Measurements from ENCODE around the gene GNG12.
"Not testable (repeated sequence)": the region's sequence is repeated elsewhere in the genome, so short reads cannot be mapped to it uniquely, and the experiment has no call there.

Gene GNG12

GRCh38 chr1:67735206-67735605, 98.1 kb downstream of the GNG12 start:
- TF ChIP-seq CTCF (IDR thresholded peaks at IDR 0.05; ENCODE audit: low read depth, low read length): no peak
- DNase-seq (ENCODE audit: extremely low read depth, low read depth): no peak

GRCh38 chr1:67734323-67734690, 99.0 kb downstream of the GNG12 start:
- DNase-seq (ENCODE audit: extremely low read depth, low read depth): no peak
- no peak for TF ChIP-seq CTCF (IDR thresholded peaks at IDR 0.05; ENCODE audit: low read depth, low read length)

- no peak for TF ChIP-seq CTCF (IDR thresholded peaks at IDR 0.05; ENCODE audit: low read depth, low read length)
- no peak for DNase-seq (ENCODE audit: extremely low read depth, low read depth)
These were observed 99.5 kb downstream of the GNG12 start for GRCh38 chr1:67733681-67734322.

GRCh38 chr1:67732750-67733151, 100.5 kb downstream of the GNG12 start:
- no peak for DNase-seq (ENCODE audit: extremely low read depth, low read depth)
- TF ChIP-seq CTCF (IDR thresholded peaks at IDR 0.05; ENCODE audit: low read depth, low read length): no peak

GRCh38 chr1:67731322-67731721, 101.9 kb downstream of the GNG12 start:
- DNase-seq (ENCODE audit: extremely low read depth, low read depth): no peak
- no peak for TF ChIP-seq CTCF (IDR thresholded peaks at IDR 0.05; ENCODE audit: low read depth, low read length)

- DNase-seq (ENCODE audit: extremely low read depth, low read depth): not testable (repeated sequence)
These were observed 103.0 kb downstream of the GNG12 start for GRCh38 chr1:67730312-67730711.

- DNase-seq (ENCODE audit: extremely low read depth, low read depth): no peak
- no peak for TF ChIP-seq CTCF (IDR thresholded peaks at IDR 0.05; ENCODE audit: low read depth, low read length)
These were observed 103.4 kb downstream of the GNG12 start for GRCh38 chr1:67729872-67730271.

GRCh38 chr1:67726224-67726623, 107.0 kb downstream of the GNG12 start:
- no peak for DNase-seq (ENCODE audit: extremely low read depth, low read depth)
- no peak for TF ChIP-seq CTCF (IDR thresholded peaks at IDR 0.05; ENCODE audit: low read depth, low read length)
